Mesenchymal stem cell (in vitro differentiated cells and primary cell): ENCODE measurements around the gene ABCG1.
A peak's percentile ranks its signal among the peaks of the same experiment; 100 is the strongest.

Experiments
- DNase-seq: peaks from one replicate; pipeline ENCODE4 v3.0.0-alpha.2; 2013
- H2AFZ ChIP-seq: one replicate; pipeline ENCODE4 v1.6.1; 2013; ENCODE audit warnings: low read depth, mild to moderate bottlenecking, control low read depth, inconsistent platforms, low read length, moderate library complexity
- H2AK5ac ChIP-seq: 2 replicates; pipeline ENCODE4 v1.6.1; 2013; ENCODE audit warnings: low read length, moderate library complexity, mild to moderate bottlenecking, inconsistent platforms; ENCODE audit not compliant: severe bottlenecking
- H2BK120ac ChIP-seq: one replicate; pipeline ENCODE4 v1.6.1; 2013; ENCODE audit warnings: low read depth, mild to moderate bottlenecking, inconsistent platforms, low read length, moderate library complexity
- H2BK12ac ChIP-seq, 2 experiments: one replicate each; pipeline ENCODE4 v1.6.1; 2013; ENCODE audit warnings: inconsistent platforms in 2 of 2, low read length in 2 of 2, mild to moderate bottlenecking in 2 of 2, moderate library complexity in 2 of 2, control low read depth in 1 of 2
- H2BK15ac ChIP-seq: one replicate; pipeline ENCODE4 v1.6.1; 2013; ENCODE audit warnings: mild to moderate bottlenecking, low read depth, inconsistent platforms; ENCODE audit not compliant: poor library complexity, severe bottlenecking
- H2BK5ac ChIP-seq: 2 replicates; pipeline ENCODE4 v1.6.1; 2013; ENCODE audit warnings: low read depth, mild to moderate bottlenecking, low read length, control low read depth, inconsistent platforms; ENCODE audit not compliant: poor library complexity, severe bottlenecking
- H3K14ac ChIP-seq, 2 experiments: one replicate each; pipeline ENCODE4 v1.6.1; 2013; ENCODE audit warnings: inconsistent platforms in 2 of 2, low read length in 2 of 2, control low read depth in 1 of 2, mild to moderate bottlenecking in 1 of 2, moderate library complexity in 1 of 2
- H3K18ac ChIP-seq, 2 experiments: one replicate each; pipeline ENCODE4 v1.6.1; 2013; ENCODE audit warnings: inconsistent platforms in 2 of 2, low read length in 2 of 2, control low read depth in 1 of 2, low read depth in 1 of 2, mild to moderate bottlenecking in 1 of 2
- H3K23ac ChIP-seq, 2 experiments: one replicate each; pipeline ENCODE4 v1.6.1; 2013; ENCODE audit warnings: inconsistent platforms in 2 of 2, low read length in 2 of 2, mild to moderate bottlenecking in 2 of 2, moderate library complexity in 2 of 2, control low read depth in 1 of 2
- H3K27ac ChIP-seq: 2 replicates; pipeline ENCODE4 v1.5.1; 2013; ENCODE audit warnings: mild to moderate bottlenecking, moderate library complexity, low read length, control low read depth, inconsistent platforms; ENCODE audit not compliant: poor library complexity, severe bottlenecking
- H3K27me3 ChIP-seq, 2 experiments: 2 replicates each; pipeline versions ENCODE4 v1.6.1 to v1.7.0; 2013; ENCODE audit warnings: low read length in 2 of 2, mild to moderate bottlenecking in 2 of 2, moderate library complexity in 2 of 2, control low read depth in 1 of 2, inconsistent platforms in 1 of 2; ENCODE audit not compliant: control insufficient read depth in 1 of 2, insufficient read depth in 1 of 2
- H3K36me3 ChIP-seq, 2 experiments: 2 replicates each; pipeline versions ENCODE4 v1.6.1 to v1.7.0; 2013; ENCODE audit warnings: low read length in 2 of 2, control low read depth in 1 of 2, inconsistent platforms in 1 of 2, low read depth in 1 of 2, mild to moderate bottlenecking in 1 of 2; ENCODE audit not compliant: insufficient read depth in 2 of 2, control insufficient read depth in 1 of 2
- H3K4ac ChIP-seq, 2 experiments: one replicate each; pipeline ENCODE4 v1.6.1; 2013; ENCODE audit warnings: inconsistent platforms in 2 of 2, low read length in 2 of 2, mild to moderate bottlenecking in 2 of 2, moderate library complexity in 2 of 2, control low read depth in 1 of 2, low read depth in 1 of 2
- H3K4me1 ChIP-seq: 2 replicates; pipeline ENCODE4 v1.6.1; 2013; ENCODE audit warnings: low read depth, low read length, control low read depth; ENCODE audit not compliant: control insufficient read depth, insufficient read depth
- H3K4me2 ChIP-seq: 2 replicates; pipeline ENCODE4 v1.6.1; 2013; ENCODE audit warnings: low read length, mild to moderate bottlenecking, inconsistent platforms; ENCODE audit not compliant: poor library complexity, severe bottlenecking
- H3K4me3 ChIP-seq, 2 experiments: 2 replicates each; pipeline versions ENCODE4 v1.5.1 to v1.7.0; 2013; ENCODE audit warnings: low read length in 2 of 2, mild to moderate bottlenecking in 2 of 2, control low read depth in 1 of 2, low read depth in 1 of 2; ENCODE audit not compliant: insufficient read depth in 1 of 2
- H3K79me1 ChIP-seq: replicated peaks from 2 replicates; pipeline ENCODE4 v1.6.1; 2013; ENCODE audit warnings: mild to moderate bottlenecking, control low read depth, low read length, inconsistent platforms; ENCODE audit not compliant: poor library complexity, severe bottlenecking
- H3K9ac ChIP-seq: 2 replicates; pipeline ENCODE4 v1.7.0; 2013; ENCODE audit warnings: mild to moderate bottlenecking, low read length, moderate library complexity
- H3K9me3 ChIP-seq: 2 replicates; pipeline ENCODE4 v1.7.0; 2013; ENCODE audit warnings: mild to moderate bottlenecking, low read length; ENCODE audit not compliant: control insufficient read depth
- H4K8ac ChIP-seq: one replicate; pipeline ENCODE4 v1.6.1; 2013; ENCODE audit warnings: inconsistent platforms, mild to moderate bottlenecking, low read length, moderate library complexity
- H4K91ac ChIP-seq: one replicate; pipeline ENCODE4 v1.6.1; 2013; ENCODE audit warnings: mild to moderate bottlenecking, low read length, inconsistent platforms
- WGBS: methylation state at CpG from one replicate; pipeline ENCODE4 v1.1.7; 2013; ENCODE audit warnings: mixed read lengths; 5-methylcytosine and 5-hydroxymethylcytosine counted together

Gene ABCG1

GRCh38 chr21:42311816-42312625 is 93.1 kb downstream of the ABCG1 start:
- no peak overlapping the region for H3K23ac ChIP-seq
- no peak overlapping the region for H3K4me3 ChIP-seq
- WGBS, result 77% methylated on average over 20 of the region's 21 CpGs

GRCh38 chr21:42312626-42313104 is 93.7 kb downstream of the ABCG1 start:
- peak overlapping the region; percentile 24 for H2BK5ac ChIP-seq
- no peak overlapping the region for H3K23ac ChIP-seq
- no peak overlapping the region for H2BK12ac ChIP-seq
- peak overlapping the region; percentile 21 for H3K4me2 ChIP-seq
- H2AK5ac ChIP-seq, result peak overlapping the region; percentile 50
- H3K36me3 ChIP-seq, result peaks cover 0 to 8% of the 10 kb centered on the region in 2 experiments
- no peak overlapping the region for H2BK120ac ChIP-seq
- no peaks in the 10 kb centered on the region for H3K9me3 ChIP-seq
- H3K4ac ChIP-seq, result no peak overlapping the region
- no peak overlapping the region for H3K14ac ChIP-seq
- peaks cover 5 to 85% of the 10 kb centered on the region in 2 experiments for H3K27me3 ChIP-seq
- no peak overlapping the region for H3K27ac ChIP-seq
- H4K8ac ChIP-seq, result no peak overlapping the region
- 85% methylated on average over 15 of the region's 16 CpGs for WGBS
- H3K18ac ChIP-seq, result no peak overlapping the region
- H3K4me1 ChIP-seq, result peaks cover 53% of the 10 kb centered on the region
- H3K9ac ChIP-seq, result no peak overlapping the region
- no peak for DNase-seq
- no peak overlapping the region for H2AFZ ChIP-seq
- no peak overlapping the region for H4K91ac ChIP-seq
- H2BK15ac ChIP-seq, result no peak overlapping the region
- peak overlapping the region in 1 of 2 experiments; percentile 3 for H3K4me3 ChIP-seq
- H3K79me1 ChIP-seq, result peaks cover 1% of the 10 kb centered on the region

More at GRCh38 chr21:42311816-42312625, 93.1 kb downstream of the ABCG1 start:
- Histone ChIP-seq H3K27me3 (peaks cover 8 to 88% of the 10 kb centered on the region in 2 experiments), H2BK12ac (no peak overlapping the region), H2AFZ (no peak overlapping the region), H4K91ac (no peak overlapping the region), H2BK5ac (peak overlapping the region; percentile 48), H3K79me1 (peaks cover 1% of the 10 kb centered on the region), H2BK15ac (no peak overlapping the region), H4K8ac (no peak overlapping the region), H3K9me3 (no peaks in the 10 kb centered on the region), H3K4me1 (peaks cover 48% of the 10 kb centered on the region), H3K36me3 (peaks cover 0 to 7% of the 10 kb centered on the region in 2 experiments), H2BK120ac (no peak overlapping the region), H3K27ac (no peak overlapping the region), H3K18ac (no peak overlapping the region), H3K14ac (no peak overlapping the region), H2AK5ac (peak overlapping the region; percentile 45), H3K9ac (no peak overlapping the region), H3K4me2 (no peak overlapping the region), H3K4ac (no peak overlapping the region)
- no peak for DNase-seq

- peak overlapping the region; percentile 95 for H2AK5ac ChIP-seq
- peaks cover 0 to 8% of the 10 kb centered on the region in 2 experiments for H3K36me3 ChIP-seq
- no peak overlapping the region for H2BK15ac ChIP-seq
- H3K4me3 ChIP-seq, result no peak overlapping the region
- H4K8ac ChIP-seq, result no peak overlapping the region
- WGBS, result 44% methylated on average over 13 of the region's 13 CpGs
- H3K9ac ChIP-seq, result no peak overlapping the region
- DNase-seq, result no peak
- peaks cover 56% of the 10 kb centered on the region for H3K4me1 ChIP-seq
- no peak overlapping the region for H3K18ac ChIP-seq
- no peaks in the 10 kb centered on the region for H3K9me3 ChIP-seq
- H3K4ac ChIP-seq, result no peak overlapping the region
- peaks cover 1% of the 10 kb centered on the region for H3K79me1 ChIP-seq
- H3K27ac ChIP-seq, result peak overlapping the region; percentile 73
- H3K23ac ChIP-seq, result no peak overlapping the region
- H3K27me3 ChIP-seq, result peaks cover 0 to 83% of the 10 kb centered on the region in 2 experiments
- no peak overlapping the region for H4K91ac ChIP-seq
- no peak overlapping the region for H2AFZ ChIP-seq
- H2BK120ac ChIP-seq, result no peak overlapping the region
- no peak overlapping the region for H2BK12ac ChIP-seq
- H3K14ac ChIP-seq, result no peak overlapping the region
- H3K4me2 ChIP-seq, result peak overlapping the region; percentile 54
- no peak overlapping the region for H2BK5ac ChIP-seq
These were observed 94.6 kb downstream of the ABCG1 start for GRCh38 chr21:42313501-42313969.

- peak overlapping the region; percentile 97 for H3K27ac ChIP-seq
- no peak overlapping the region for H2BK12ac ChIP-seq
- H3K23ac ChIP-seq, result no peak overlapping the region
- no peak overlapping the region for H2BK5ac ChIP-seq
- no peak overlapping the region for H2BK120ac ChIP-seq
- H3K14ac ChIP-seq, result no peak overlapping the region
- no peak overlapping the region for H2AFZ ChIP-seq
- no peak overlapping the region for H4K8ac ChIP-seq
- no peak overlapping the region for H3K9ac ChIP-seq
- H3K27me3 ChIP-seq, result peaks cover 0 to 73% of the 10 kb centered on the region in 2 experiments
- no peaks in the 10 kb centered on the region for H3K9me3 ChIP-seq
- no peak for DNase-seq
- no peak overlapping the region for H3K18ac ChIP-seq
- peaks cover 56% of the 10 kb centered on the region for H3K4me1 ChIP-seq
- H4K91ac ChIP-seq, result no peak overlapping the region
- 83% methylated on average over 5 of the region's 6 CpGs for WGBS
- H3K4ac ChIP-seq, result no peak overlapping the region
- H3K4me3 ChIP-seq, result no peak overlapping the region
- H2AK5ac ChIP-seq, result peak overlapping the region; percentile 91
- H3K36me3 ChIP-seq, result peaks cover 0 to 8% of the 10 kb centered on the region in 2 experiments
- H3K79me1 ChIP-seq, result peaks cover 1% of the 10 kb centered on the region
- H3K4me2 ChIP-seq, result no peak overlapping the region
- H2BK15ac ChIP-seq, result no peak overlapping the region
These were observed 95.8 kb downstream of the ABCG1 start for GRCh38 chr21:42314616-42315295.
